Choroid plexus epithelial cell (primary cell): ENCODE data around the gene MIF.
A peak's percentile ranks its signal among the peaks of the same experiment; 100 is the strongest.
"Not testable (repeated sequence)": the region's sequence is repeated elsewhere in the genome, so short reads cannot be mapped to it uniquely, and the experiment has no call there.

ENCODE experiments used
- DNase-seq: peaks from one replicate; pipeline ENCODE4 v3.0.0-alpha.2; 2010; ENCODE audit warnings: low read depth
- H3K4me3 ChIP-seq: 2 replicates; pipeline ENCODE4 v1.5.1; 2011; ENCODE audit warnings: low read depth, mild to moderate bottlenecking, control low read depth, low read length, moderate library complexity
- CTCF ChIP-seq: conservative IDR thresholded peaks from 2 replicates; pipeline ENCODE4 v1.5.1; 2011; ENCODE audit warnings: low read depth, mild to moderate bottlenecking, control low read depth, inconsistent platforms, low read length, moderate library complexity

MIF gene

GRCh38 chr22:23862103-23862502 lies 32.1 kb upstream of the MIF start:
- TF ChIP-seq CTCF, result peak; percentile 87
- H3K4me3 ChIP-seq, result no peak overlapping the region
- DNase-seq, result peak; percentile 72

DNA sequence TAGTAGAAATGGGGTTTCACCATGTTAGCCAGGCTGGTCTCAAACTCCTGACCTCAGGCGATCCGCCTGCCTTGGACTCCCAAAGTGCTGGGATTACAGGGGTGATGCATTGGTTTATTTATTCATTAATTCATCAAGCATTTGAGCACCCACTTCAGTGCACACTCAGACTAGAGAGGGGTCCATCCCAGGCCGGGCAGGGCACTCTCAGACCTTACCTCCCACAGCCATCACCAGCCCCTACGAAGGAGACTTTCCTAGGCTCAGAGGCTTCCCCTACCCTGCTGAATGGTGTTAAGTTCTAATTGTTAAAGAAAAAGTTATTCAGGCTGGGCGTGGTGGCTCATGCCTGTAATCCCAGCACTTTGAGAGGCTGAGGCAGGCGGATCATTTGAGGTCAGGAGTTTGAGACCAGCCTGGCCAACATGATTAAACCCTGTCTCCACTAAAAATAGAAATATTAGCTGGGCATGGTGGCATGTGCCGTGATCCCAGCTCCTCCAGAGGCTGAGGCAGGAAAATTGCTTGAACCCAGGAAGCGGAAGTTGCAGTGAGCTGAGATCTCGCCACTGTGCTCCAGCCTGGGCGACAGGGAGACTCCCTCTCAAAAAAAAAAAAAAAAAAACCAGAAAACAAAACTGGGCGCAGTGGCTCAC lies 29.6 kb upstream of the MIF start:
- DNase-seq, H3K4me3 ChIP-seq: not testable (repeated sequence)

DNA sequence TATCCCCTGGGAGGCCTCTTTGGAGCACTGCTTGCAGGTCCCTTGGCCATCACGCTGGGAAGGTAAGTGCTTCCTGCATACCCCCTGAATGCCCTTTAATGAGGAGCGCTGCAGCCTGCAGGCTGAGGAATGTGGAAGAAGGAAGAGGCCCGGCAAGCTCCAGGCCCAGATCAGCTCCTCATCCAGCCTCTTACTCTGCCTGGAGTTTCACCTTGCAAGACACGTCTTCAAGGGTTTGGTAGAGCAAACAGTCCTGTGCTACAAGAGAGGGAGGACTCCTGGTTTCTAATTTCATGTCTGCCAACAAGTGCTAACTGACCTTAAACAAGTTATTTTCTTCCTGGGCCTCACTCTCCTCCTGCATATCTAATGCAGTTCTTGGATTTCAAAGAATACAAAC lies 25.6 kb upstream of the MIF start:
- no peak overlapping the region for H3K4me3 ChIP-seq
- DNase-seq, result no peak
- TF ChIP-seq CTCF, result no peak

GRCh38 chr22:23874871-23875270 lies 19.3 kb upstream of the MIF start:
- no peak for TF ChIP-seq CTCF
- no peak for DNase-seq

DNA sequence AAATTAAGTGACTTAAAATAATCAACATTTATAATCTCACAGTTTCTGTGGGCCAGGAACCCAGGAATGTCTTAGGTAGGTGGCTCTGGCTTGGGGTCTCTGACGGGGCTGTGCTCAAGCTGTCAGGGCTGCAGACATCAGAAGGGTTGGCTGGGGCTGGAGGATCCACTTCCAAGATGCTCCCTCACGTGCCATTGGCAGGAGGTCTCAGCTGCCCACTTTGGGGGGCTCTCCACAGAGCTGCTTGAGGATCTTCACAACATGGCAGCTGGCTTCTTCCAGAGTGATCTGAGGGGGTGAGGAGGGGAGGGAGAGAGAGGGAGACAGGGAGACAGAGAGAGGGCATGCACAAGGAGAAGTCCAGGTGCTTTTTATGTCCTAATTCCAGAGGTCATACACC lies 18.4 kb upstream of the MIF start:
- no peak for DNase-seq
- H3K4me3 ChIP-seq, result no peak overlapping the region
- no peak for TF ChIP-seq CTCF

More at GRCh38 chr22:23874871-23875270, 19.3 kb upstream of the MIF start:
- H3K4me3 ChIP-seq, result no peak overlapping the region

GRCh38 chr22:23877566-23877965 lies 16.6 kb upstream of the MIF start:
- no peak for DNase-seq
- no peak overlapping the region for H3K4me3 ChIP-seq
- no peak for TF ChIP-seq CTCF

GRCh38 chr22:23878219-23878618 lies 16.0 kb upstream of the MIF start:
- no peak for TF ChIP-seq CTCF
- no peak overlapping the region for H3K4me3 ChIP-seq
- no peak for DNase-seq
